GM21360 (cell line): Measurements from ENCODE around the gene STARD9.

Experiments
- ATAC-seq: cut with Tn5 transposase; IDR thresholded peaks from one replicate; pipeline ENCODE4 v1.9.1; 2021; ENCODE audit warnings: mild to moderate bottlenecking, moderate library complexity; ENCODE audit not compliant: unreplicated experiment

STARD9 gene

DNA sequence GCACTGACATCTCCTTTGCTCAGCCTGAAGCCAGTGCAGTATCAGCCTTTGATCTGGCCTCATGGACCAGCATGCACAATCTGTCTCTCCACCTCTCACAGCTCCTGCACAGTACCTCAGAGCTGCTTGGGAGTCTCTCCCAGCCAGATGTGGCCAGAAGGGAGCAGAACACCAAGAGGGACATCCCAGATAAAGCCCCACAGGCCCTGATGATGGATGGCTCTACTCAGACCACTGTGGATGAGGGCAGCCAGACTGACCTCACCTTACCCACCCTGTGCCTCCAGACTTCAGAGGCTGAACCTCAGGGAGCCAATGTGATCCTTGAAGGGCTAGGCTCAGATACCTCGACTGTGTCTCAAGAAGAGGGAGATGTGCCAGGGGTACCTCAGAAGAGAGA, 117.1 kb downstream of the STARD9 start:
- no peak for ATAC-seq

GRCh38 chr15:42692997-42693396, 117.6 kb downstream of the STARD9 start:
- ATAC-seq = no peak

DNA sequence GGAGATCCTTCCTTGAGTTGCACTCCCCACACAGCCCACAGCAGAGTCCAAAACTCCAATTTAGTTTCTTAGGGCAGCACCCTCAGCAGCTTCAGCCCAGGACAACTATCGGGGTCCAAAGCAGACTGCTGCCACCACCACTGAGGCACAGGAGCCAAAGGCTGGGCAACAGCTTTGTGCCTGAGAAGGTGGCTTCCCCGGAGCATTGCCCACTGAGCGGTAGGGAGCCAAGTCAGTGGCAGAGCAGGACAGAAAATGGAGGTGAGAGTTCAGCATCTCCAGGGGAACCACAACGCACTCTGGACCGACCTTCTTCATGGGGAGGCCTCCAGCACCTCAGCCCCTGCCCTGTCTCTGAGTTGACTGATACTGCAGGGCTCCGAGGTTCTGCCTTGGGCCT, 118.1 kb downstream of the STARD9 start:
- no peak for ATAC-seq

DNA sequence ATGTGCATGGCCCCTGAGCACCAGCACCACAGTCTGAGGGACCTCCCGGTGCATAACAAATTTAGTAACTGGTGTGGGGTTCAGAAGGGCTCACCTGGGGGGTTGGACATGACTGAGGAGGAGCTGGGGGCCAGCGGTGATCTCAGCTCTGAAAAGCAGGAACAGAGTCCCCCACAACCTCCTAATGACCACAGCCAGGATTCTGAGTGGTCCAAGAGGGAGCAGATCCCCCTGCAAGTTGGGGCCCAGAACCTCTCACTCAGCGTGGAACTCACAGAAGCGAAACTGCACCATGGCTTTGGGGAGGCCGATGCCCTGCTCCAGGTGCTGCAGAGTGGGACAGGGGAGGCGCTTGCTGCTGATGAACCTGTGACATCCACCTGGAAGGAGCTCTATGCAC, 118.5 kb downstream of the STARD9 start:
- no peak for ATAC-seq

DNA sequence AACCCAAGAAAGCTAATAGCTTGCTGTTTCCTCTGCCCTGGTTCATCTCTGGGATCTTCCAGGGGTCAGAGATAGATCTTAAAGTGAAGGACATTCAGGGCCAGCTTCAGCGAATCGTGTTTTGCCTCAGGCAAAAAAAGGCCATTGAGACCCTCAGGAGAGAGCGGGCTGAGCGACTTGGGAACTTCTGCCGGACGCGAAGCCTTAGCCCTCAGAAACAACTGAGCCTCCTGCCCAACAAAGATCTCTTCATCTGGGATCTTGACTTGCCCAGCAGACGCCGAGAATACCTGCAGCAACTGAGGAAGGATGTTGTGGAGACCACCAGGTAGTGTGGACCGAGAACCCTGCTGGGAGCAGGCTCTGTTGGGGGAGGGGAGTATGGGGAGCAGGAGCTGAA, 119.0 kb downstream of the STARD9 start:
- ATAC-seq = no peak

GRCh38 chr15:42695527-42696071, 120.2 kb downstream of the STARD9 start:
- ATAC-seq = no peak

DNA sequence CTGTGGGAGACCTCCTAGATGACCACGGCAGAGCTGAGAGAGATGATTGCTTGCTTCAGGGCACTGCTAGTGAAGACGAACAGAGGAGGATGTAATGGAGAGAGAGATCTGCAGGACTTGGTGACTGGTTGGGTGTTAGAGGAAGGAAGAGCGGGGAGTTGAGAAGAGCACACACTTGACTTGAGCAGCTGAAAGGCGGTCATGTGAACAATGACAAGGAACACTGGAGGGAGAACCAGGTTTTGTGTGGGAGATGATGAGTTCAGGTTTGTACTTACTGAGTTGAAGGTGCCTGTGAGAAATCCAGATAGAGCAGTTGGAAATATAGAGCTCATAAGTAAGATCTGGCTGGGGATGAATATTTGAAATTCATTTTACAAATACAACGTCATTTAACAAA, 121.2 kb downstream of the STARD9 start:
- no peak for ATAC-seq

- ATAC-seq = no peak
Measured at GRCh38 chr15:42704492-42704926, 129.1 kb downstream of the STARD9 start.

GRCh38 chr15:42705336-42705735, 129.9 kb downstream of the STARD9 start:
- no peak for ATAC-seq

GRCh38 chr15:42707068-42707467, 131.7 kb downstream of the STARD9 start:
- ATAC-seq = no peak

GRCh38 chr15:42707873-42708544, 132.6 kb downstream of the STARD9 start:
- ATAC-seq = no peak

- ATAC-seq = no peak
Measured at GRCh38 chr15:42710662-42711061, 135.3 kb downstream of the STARD9 start.

DNA sequence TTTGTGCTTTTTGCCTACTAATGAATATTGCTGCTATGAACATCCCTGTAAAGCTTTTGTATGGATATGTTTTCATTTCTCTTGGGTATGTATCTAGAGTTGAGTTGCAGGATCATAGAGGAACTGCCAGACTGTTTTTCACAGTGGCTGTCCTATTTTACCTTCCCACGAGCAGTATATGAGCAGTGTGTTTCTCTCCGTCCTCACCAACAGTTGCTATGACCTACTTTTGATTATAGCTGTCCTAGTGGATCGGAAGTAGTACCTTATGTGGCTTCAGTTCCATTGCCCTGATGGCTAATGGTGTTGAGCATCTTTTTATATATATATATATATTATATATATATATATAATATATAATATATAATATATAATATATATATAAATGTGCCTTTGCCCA, 136.3 kb downstream of the STARD9 start:
- ATAC-seq = no peak

GRCh38 chr15:42712584-42712983, 137.2 kb downstream of the STARD9 start:
- no peak for ATAC-seq

DNA sequence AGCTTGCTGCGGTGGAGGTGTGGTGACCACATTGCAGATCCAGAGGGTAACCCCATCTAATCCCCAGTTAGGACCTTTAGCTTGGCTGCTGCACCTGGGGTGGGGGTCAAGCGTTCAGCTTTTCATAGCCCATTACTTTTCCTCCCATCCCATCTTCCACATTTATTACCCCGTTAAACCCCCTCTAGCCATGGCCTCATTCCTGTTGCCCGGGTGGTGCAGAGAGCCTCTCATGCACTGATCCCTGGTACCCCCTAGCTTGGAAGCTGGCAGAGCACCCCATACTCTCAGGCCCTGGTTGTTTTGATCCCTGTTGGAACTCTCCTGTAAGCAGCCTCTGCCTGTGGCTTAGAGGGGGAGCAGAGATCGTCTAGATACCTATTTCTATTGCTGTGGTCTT, 140.7 kb downstream of the STARD9 start:
- no peak for ATAC-seq

DNA sequence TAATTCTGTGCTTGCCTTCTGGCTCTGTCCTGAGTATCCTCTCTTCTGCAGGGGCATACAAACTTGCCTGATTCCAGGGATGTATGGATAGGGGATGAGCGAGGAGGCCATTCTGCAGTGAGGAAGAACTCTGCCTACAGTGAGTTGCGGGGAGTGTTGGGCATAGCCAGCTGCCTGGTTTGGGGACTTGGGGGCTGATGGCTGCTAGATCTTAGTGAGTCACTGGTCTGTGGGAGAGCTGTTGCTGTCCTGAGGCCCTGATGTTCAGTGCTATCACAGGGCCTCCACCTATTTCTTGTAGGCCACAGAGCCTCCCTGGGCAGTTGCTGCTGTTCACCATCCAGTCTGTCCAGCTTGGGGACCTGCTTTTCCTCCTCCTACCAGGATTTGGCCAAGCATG, 141.2 kb downstream of the STARD9 start:
- ATAC-seq = no peak

GRCh38 chr15:42719043-42719442, 143.6 kb downstream of the STARD9 start:
- ATAC-seq = no peak

DNA sequence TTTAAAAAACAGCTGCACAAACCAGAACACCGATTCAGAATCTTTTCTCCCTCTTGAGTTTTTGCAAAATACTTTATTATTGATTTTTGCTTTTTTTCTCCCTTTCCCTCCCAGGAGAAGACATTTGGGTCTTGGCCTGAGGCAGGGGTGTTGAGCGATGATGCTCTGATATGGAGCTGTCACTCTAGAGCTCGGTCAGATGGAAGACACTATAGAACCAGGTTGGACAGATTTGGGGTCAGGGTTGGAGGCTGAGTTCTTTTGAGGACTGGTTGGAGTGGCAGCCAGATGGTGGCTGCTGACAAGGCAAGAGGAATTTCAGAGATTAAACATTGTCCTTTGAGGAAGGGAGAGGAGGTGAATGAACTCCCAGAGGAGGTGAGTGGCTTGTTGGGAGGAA, 144.7 kb downstream of the STARD9 start:
- ATAC-seq = no peak

DNA sequence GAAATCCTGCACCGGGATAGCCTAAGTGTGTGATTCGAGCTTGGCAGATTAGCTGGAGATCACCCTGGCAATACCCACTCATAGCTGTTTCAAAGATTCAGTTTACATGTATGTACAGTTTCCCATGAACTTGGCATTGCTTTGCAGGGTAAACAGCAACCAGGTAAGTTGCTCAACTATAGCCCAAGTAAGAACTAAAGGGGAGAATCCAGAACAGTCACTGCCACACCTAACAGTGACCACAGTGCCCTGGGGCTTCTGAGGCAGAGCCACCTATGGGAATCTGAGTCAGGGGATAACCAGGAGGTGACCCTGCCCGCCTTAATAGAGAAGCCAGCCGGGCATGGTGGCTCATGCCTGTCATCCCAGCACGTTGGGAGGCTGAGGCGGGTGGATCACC, 145.6 kb downstream of the STARD9 start:
- no peak for ATAC-seq

DNA sequence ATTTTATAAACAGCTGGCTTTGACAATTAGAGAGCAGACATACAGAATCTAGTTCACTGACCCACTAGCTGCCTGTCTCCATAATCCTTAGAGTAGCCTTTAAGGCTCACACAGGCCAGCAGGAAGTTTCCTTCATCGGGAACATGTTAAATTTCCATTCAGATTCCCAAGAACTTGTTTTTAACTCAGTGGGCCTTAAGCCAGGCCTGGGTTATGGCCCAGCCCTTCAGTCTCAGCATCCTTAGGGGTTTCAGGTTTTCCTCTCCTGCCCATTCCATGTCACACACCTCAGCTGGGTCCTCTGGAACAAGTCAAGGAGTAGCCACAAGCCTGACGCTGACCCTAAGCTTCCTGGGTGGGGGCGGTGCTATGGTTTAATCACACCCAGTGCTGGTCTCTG, 146.5 kb downstream of the STARD9 start:
- no peak for ATAC-seq

- ATAC-seq = no peak
Measured at GRCh38 chr15:42723068-42723467, 147.7 kb downstream of the STARD9 start.

GRCh38 chr15:42724276-42724675, 148.9 kb downstream of the STARD9 start:
- ATAC-seq = no peak

- no peak for ATAC-seq
Measured at GRCh38 chr15:42725331-42725903, 150.0 kb downstream of the STARD9 start.
